K562 (cell line): Measurements from ENCODE around the gene MYOM1. TPM values are rescaled to one million over a fixed set of nuclear protein-coding genes. Genes with fewer than 3 reads are reported as not detected.

Source experiments
- ATAC-seq: fragments of 200-7000 bp; cut with Tn5 transposase; 3 replicates; pipeline ENCODE4 v1.9.1; 2020; ENCODE audit warnings: moderate library complexity
- BruUV-seq: library from RNA; stranded (reverse); fragments of 400-500 nt; replicated peaks from 2 replicates; lab custom pipeline; 2021; lab: Mats Ljungman, UMichigan
- CTCF ChIA-PET: fragments of 300-600 bp; formaldehyde crosslinking; extraction: SDS; loops from one replicate; lab custom pipeline; 2021; ENCODE audit warnings: low intra/inter-chr PET ratio; lab: Yijun Ruan, JAX
- POLR2A ChIA-PET: fragments of 300-600, 350-650 bp; sonication (Branson Sonifier 250); formaldehyde crosslinking; extraction: SDS; loops from one replicate; lab custom pipeline; 2021; ENCODE audit warnings: antibody characterized with exemption, inconsistent platforms; lab: Yijun Ruan, JAX
- DNase-seq, 4 experiments: peaks; one replicate each; pipeline versions ENCODE4 v3.0.0 to v3.0.0-alpha.2; 2011 to 2018; ENCODE audit warnings: low spot score in 3 of 4, mixed read lengths in 3 of 4; ENCODE audit errors: extremely low read depth in 1 of 4
- FAIRE-seq: peaks from 2 replicates; lab custom pipeline; 2011; peaks lifted over from hg19 to GRCh38; lab: Jason Lieb, UNC
- H2AFZ ChIP-seq: 2 replicates; pipeline ENCODE4 v1.6.0; 2011; ENCODE audit warnings: low read depth, low read length, control low read depth, inconsistent platforms
- H3K27ac ChIP-seq: fragments of 200-600 bp; 3 replicates; pipeline ENCODE4 v1.8.0; 2011; ENCODE audit warnings: low read depth, mild to moderate bottlenecking, control low read depth, inconsistent platforms, low read length, moderate library complexity, mixed read lengths; ENCODE audit errors: extremely low read depth
- H3K27me3 ChIP-seq, 2 experiments: fragments of 300-600 bp in 1 of 2; 2 replicates in 1 of 2; 3 replicates in 1 of 2; pipeline versions ENCODE4 v1.6.0 to v1.8.0; 2011; ENCODE audit warnings: inconsistent platforms in 2 of 2, low read length in 2 of 2, mild to moderate bottlenecking in 1 of 2, mixed read lengths in 1 of 2, moderate library complexity in 1 of 2; ENCODE audit not compliant: control insufficient read depth in 2 of 2, insufficient read depth in 2 of 2
- H3K36me3 ChIP-seq: fragments of 300-600 bp; 3 replicates; pipeline ENCODE4 v1.8.0; 2011; ENCODE audit warnings: mild to moderate bottlenecking, low read length, inconsistent platforms; ENCODE audit not compliant: control insufficient read depth, insufficient read depth
- H3K4me1 ChIP-seq, 2 experiments: fragments of 200-600 bp in 1 of 2; replicated peaks in 1 of 2; 2 replicates in 1 of 2; 3 replicates in 1 of 2; pipeline versions ENCODE4 v1.5.1 to v1.8.0; 2011; ENCODE audit warnings: inconsistent platforms in 2 of 2, low read length in 2 of 2, mild to moderate bottlenecking in 1 of 2, mixed read lengths in 1 of 2, moderate library complexity in 1 of 2; ENCODE audit not compliant: control insufficient read depth in 2 of 2, insufficient read depth in 2 of 2
- H3K4me2 ChIP-seq: 2 replicates; pipeline ENCODE4 v1.6.1; 2011; ENCODE audit warnings: low read length, control low read depth, inconsistent platforms, mixed read lengths; ENCODE audit not compliant: insufficient read depth
- H3K4me3 ChIP-seq: fragments of 200-600 bp; sonication (generic), shearing (Covaris generic); 2 replicates; pipeline ENCODE4 v1.5.1; 2016; ENCODE audit warnings: control low read depth, inconsistent platforms
- H3K79me2 ChIP-seq: fragments of 200-600 bp; 3 replicates; pipeline ENCODE4 v1.8.0; 2011; ENCODE audit warnings: low read length, inconsistent platforms; ENCODE audit not compliant: control insufficient read depth, insufficient read depth
- H3K9ac ChIP-seq, 2 experiments: 2 replicates each; pipeline versions ENCODE4 v1.6.0 to v1.6.1; 2011; ENCODE audit warnings: low read depth in 2 of 2, low read length in 2 of 2, control low read depth in 1 of 2, inconsistent platforms in 1 of 2, mild to moderate bottlenecking in 1 of 2, mixed read lengths in 1 of 2; ENCODE audit not compliant: insufficient read depth in 1 of 2
- H3K9me1 ChIP-seq: one replicate; pipeline ENCODE4 v1.6.0; 2011; ENCODE audit warnings: inconsistent platforms, mild to moderate bottlenecking, low read length, moderate library complexity; ENCODE audit not compliant: control insufficient read depth, insufficient read depth
- H3K9me3 ChIP-seq: replicated peaks from 2 replicates; pipeline ENCODE4 v1.5.1; 2011; ENCODE audit warnings: low read depth, low read length, inconsistent platforms; ENCODE audit not compliant: control insufficient read depth, insufficient read depth
- H4K20me1 ChIP-seq: replicated peaks from 2 replicates; pipeline ENCODE4 v1.6.1; 2011; ENCODE audit warnings: low read length, inconsistent platforms, mixed read lengths; ENCODE audit not compliant: control insufficient read depth, insufficient read depth
- ARID2 ChIP-seq: fragments of 450-650 bp; IDR thresholded peaks from 2 replicates; pipeline ENCODE4 v1.6.1; 2017; ENCODE audit warnings: antibody characterized with exemption, mild to moderate bottlenecking
- CC2D1A ChIP-seq: fragments of 450-650 bp; IDR thresholded peaks from 2 replicates; pipeline ENCODE4 v1.6.1; 2017; ENCODE audit warnings: mild to moderate bottlenecking
- EP400 ChIP-seq: fragments of 450-650 bp; IDR thresholded peaks from 2 replicates; pipeline ENCODE4 v1.6.1; 2017; ENCODE audit warnings: antibody characterized with exemption, mild to moderate bottlenecking, moderate library complexity
- ETV5 ChIP-seq: sonication (generic); formaldehyde crosslinking; IDR thresholded peaks from 2 replicates; pipeline ENCODE4 v1.4.0; 2020; ENCODE audit warnings: low read depth, mild to moderate bottlenecking, missing genetic modification reagents
- FUS ChIP-seq: fragments of 200-400 bp; formaldehyde crosslinking; optimal IDR thresholded peaks from 2 replicates; pipeline ENCODE3; 2017; ENCODE audit warnings: low read depth, low read length
- HDAC2 ChIP-seq: fragments of 450-650 bp; IDR thresholded peaks from 2 replicates; pipeline ENCODE4 v1.6.1; 2016; ENCODE audit warnings: mild to moderate bottlenecking
- MCM2 ChIP-seq: fragments of 450-650 bp; IDR thresholded peaks from 2 replicates; pipeline ENCODE4 v1.6.1; 2017; ENCODE audit warnings: low read depth, mild to moderate bottlenecking
- NCOA6 ChIP-seq: fragments of 450-650 bp; IDR thresholded peaks from 2 replicates; pipeline ENCODE4 v1.6.1; 2017; ENCODE audit warnings: mild to moderate bottlenecking
- NR1H2 ChIP-seq: sonication (generic); formaldehyde crosslinking; IDR thresholded peaks from 2 replicates; pipeline ENCODE4 v1.4.0; 2020; ENCODE audit warnings: mild to moderate bottlenecking, missing genetic modification reagents
- PCBP1 ChIP-seq: fragments of 200-400 bp; formaldehyde crosslinking; IDR thresholded peaks from 2 replicates; pipeline ENCODE4 v1.6.1; 2018; ENCODE audit warnings: mild to moderate bottlenecking, low read depth, low read length; ENCODE audit not compliant: poor library complexity, severe bottlenecking
- POLR2B ChIP-seq: fragments of 450-650 bp; IDR thresholded peaks from 2 replicates; pipeline ENCODE4 v1.6.1; 2018; ENCODE audit warnings: low read depth; ENCODE audit not compliant: partially characterized antibody
- PURB ChIP-seq: sonication (generic); formaldehyde crosslinking; IDR thresholded peaks from 2 replicates; pipeline ENCODE4 v1.9.0; 2021; ENCODE audit warnings: low read depth, mild to moderate bottlenecking, missing genetic modification reagents
- SP2 ChIP-seq: IDR thresholded peaks from 2 replicates; pipeline ENCODE4 v1.6.1; 2011; ENCODE audit warnings: mild to moderate bottlenecking, low read depth, low read length, moderate library complexity; ENCODE audit not compliant: poor library complexity, severe bottlenecking; ENCODE audit errors: extremely low read depth
- SPI1 ChIP-seq: IDR thresholded peaks from 2 replicates; pipeline ENCODE4 v1.6.1; 2011; ENCODE audit warnings: low read depth, low read length, control low read depth, borderline replicate concordance
- SRSF3 ChIP-seq: fragments of 200-400 bp; formaldehyde crosslinking; IDR thresholded peaks from 2 replicates; pipeline ENCODE4 v1.6.1; 2016; ENCODE audit warnings: mild to moderate bottlenecking, low read length, moderate library complexity; ENCODE audit not compliant: insufficient read depth
- STAG1 ChIP-seq: sonication (generic); formaldehyde crosslinking; IDR thresholded peaks from 2 replicates; pipeline ENCODE4 v1.5.0; 2020; ENCODE audit warnings: missing genetic modification reagents, borderline replicate concordance
- STAT5A ChIP-seq: IDR thresholded peaks from 2 replicates; pipeline ENCODE4 v1.6.1; 2012; ENCODE audit warnings: low read length, inconsistent platforms, borderline replicate concordance
- ZNF174 ChIP-seq: fragments of 250-450 bp; sonication (Bioruptor Pico); IDR thresholded peaks from 2 replicates; pipeline ENCODE4 v1.4.0; 2020; ENCODE audit warnings: mild to moderate bottlenecking
- ZNF436 ChIP-seq: fragments of 250-450, 450-650 bp; sonication (Bioruptor Pico); formaldehyde crosslinking; IDR thresholded peaks from 2 replicates; pipeline ENCODE4 v1.7.0; 2020; ENCODE audit warnings: mild to moderate bottlenecking
- in situ Hi-C: fragments of 300-500 bp; cut with MboI; formaldehyde crosslinking; loops from 4 replicates; pipeline ENCODE4 v1.15.0; 2018; ENCODE audit warnings: inconsistent platforms, mixed read lengths
- intact Hi-C: fragments of 100-400 bp; cut with micrococcal nuclease; formaldehyde crosslinking; loops from 2 replicates; pipeline ENCODE4 v1.14.2; 2022
- polyA plus RNA-seq, 8 experiments: library from polyadenylated mRNA; depleted of rRNA in 4 of 8; stranded (reverse) in 5 of 8; unstranded in 3 of 8; fragments of >200 nt; fragmentation: Nextera tagmentation in 2 of 8; fragmentation: Illumina TruSeq in 1 of 8; extraction: Ambion mirVana in 2 of 8; extraction: Trizol in 1 of 8; gene quantifications; 2 replicates each; pipeline versions ENCODE4 v1.2.1 to v1.2.3, GENCODE V29; 2011 to 2014; ENCODE audit warnings: inconsistent platforms in 1 of 8, missing spikeins in 1 of 8
- total RNA-seq, 7 experiments: library from RNA; depleted of rRNA in 6 of 7; stranded (reverse); fragments of >200 nt in 6 of 7; fragmentation: Illumina TruSeq in 2 of 7; extraction: Trizol in 2 of 7; gene quantifications; 2 replicates each; pipeline versions ENCODE4 v1.2.1 to v1.2.3, GENCODE V29; 2011 to 2021; ENCODE audit warnings: low replicate concordance in 1 of 7
- TF ChIP-seq, protein P1 (sequence below): IDR thresholded peaks from 2 replicates; pipeline ENCODE4 v1.6.1; 2012; ENCODE audit warnings: low read depth, low read length, improper control_type of control experiment, borderline replicate concordance
- TF ChIP-seq, protein P2 (sequence below): fragments of 450-650 bp; IDR thresholded peaks from 2 replicates; pipeline ENCODE4 v1.6.1; 2016

Gene MYOM1
- total and polyA plus RNA-seq, 9 of the 15 experiments (the other 6 are each of a cell fraction or from before 2014, with no cell fraction given) = 0.01 to 0.62 (median 0.25) TPM

- TF ChIP-seq MCM2 = no peak
- no peak for TF ChIP-seq CC2D1A
- no peak for TF ChIP-seq SRSF3
- no peak for TF ChIP-seq EP400
- TF ChIP-seq NCOA6 = no peak
- no peak for TF ChIP-seq STAG1 (CRISPR knock-in tag)
- no peak for TF ChIP-seq STAT5A
- TF ChIP-seq, protein P1, sequence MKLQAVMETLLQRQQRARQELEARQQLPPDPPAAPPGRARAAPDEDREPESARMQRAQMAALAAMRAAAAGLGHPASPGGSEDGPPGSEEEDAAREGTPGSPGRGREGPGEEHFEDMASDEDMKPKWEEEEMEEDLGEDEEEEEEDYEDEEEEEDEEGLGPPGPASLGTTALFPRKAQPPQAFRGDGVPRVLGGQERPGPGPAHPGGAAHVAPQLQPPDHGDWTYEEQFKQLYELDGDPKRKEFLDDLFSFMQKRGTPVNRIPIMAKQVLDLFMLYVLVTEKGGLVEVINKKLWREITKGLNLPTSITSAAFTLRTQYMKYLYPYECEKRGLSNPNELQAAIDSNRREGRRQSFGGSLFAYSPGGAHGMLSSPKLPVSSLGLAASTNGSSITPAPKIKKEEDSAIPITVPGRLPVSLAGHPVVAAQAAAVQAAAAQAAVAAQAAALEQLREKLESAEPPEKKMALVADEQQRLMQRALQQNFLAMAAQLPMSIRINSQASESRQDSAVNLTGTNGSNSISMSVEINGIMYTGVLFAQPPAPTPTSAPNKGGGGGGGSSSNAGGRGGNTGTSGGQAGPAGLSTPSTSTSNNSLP = no peak
- TF ChIP-seq, protein P2, sequence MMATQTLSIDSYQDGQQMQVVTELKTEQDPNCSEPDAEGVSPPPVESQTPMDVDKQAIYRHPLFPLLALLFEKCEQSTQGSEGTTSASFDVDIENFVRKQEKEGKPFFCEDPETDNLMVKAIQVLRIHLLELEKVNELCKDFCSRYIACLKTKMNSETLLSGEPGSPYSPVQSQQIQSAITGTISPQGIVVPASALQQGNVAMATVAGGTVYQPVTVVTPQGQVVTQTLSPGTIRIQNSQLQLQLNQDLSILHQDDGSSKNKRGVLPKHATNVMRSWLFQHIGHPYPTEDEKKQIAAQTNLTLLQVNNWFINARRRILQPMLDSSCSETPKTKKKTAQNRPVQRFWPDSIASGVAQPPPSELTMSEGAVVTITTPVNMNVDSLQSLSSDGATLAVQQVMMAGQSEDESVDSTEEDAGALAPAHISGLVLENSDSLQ = no peak
Observed at GRCh38 chr18:3192752-3193151, 27.0 kb downstream of the MYOM1 start (continued).

DNA sequence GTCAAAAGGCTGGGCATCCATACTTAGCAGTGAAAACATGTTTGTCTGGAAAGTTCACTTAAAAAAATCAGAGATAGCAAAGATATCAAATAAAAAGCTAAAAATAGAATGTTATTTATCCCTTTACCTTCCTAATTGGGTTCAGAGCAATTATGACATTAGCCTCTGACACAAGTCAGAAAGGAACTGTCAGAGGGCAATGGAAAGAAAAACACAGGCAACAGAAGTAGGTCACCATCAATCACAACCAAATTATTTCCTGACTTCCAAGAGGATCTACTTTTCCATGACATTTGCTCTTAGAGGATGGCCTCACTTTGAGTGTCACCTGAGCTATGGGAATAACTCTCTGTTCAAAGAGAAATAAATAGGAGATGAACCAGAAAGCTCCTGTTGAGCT lies 27.5 kb downstream of the MYOM1 start:
- CTCF ChIA-PET = no interaction called here
- no peak overlapping the region for H2AFZ ChIP-seq
- no peaks in the 10 kb centered on the region for H4K20me1 ChIP-seq
- H3K27me3 ChIP-seq = no peaks in the 10 kb centered on the region
- POLR2A ChIA-PET = interaction anchor here (0.9 to 1.1 kb wide), 2 partner anchors 43 to 272 kb away, joined by 3 read pairs; no protein-coding TSS in a partner anchor
- H3K9me1 ChIP-seq = no peaks in the 10 kb centered on the region
- no TSS peak for BruUV-seq
- H3K4me3 ChIP-seq = no peak overlapping the region
- in situ Hi-C loops = no loop called here
- ATAC-seq (no peak), FAIRE-seq (no peak)
- H3K27ac ChIP-seq = no peak overlapping the region
- H3K36me3 ChIP-seq = no peaks in the 10 kb centered on the region
- no peak for TF ChIP-seq FUS
- TF ChIP-seq ARID2 = no peak
- no peak for TF ChIP-seq POLR2B
- no peak for TF ChIP-seq NR1H2 (CRISPR knock-in tag)
- no peak for TF ChIP-seq ZNF174 (CRISPR knock-in tag)
- TF ChIP-seq PURB (CRISPR knock-in tag) = no peak
- no peak for TF ChIP-seq ZNF436 (CRISPR knock-in tag)
- TF ChIP-seq HDAC2 = no peak
- TF ChIP-seq PCBP1 = no peak
- no peak for TF ChIP-seq ETV5
- no peak for TF ChIP-seq SP2
- TF ChIP-seq SPI1 = no peak
- TF ChIP-seq, all 486 proteins: peak for 0
- Histone ChIP-seq H3K4me1 (0 out of 5 replicates have a peak, but pooled peaks cover 0 to 3% of the 10 kb centered on the region in 2 experiments), H3K9ac (no peak overlapping the region), H3K4me2 (no peak overlapping the region), H3K9me3 (no peaks in the 10 kb centered on the region), H3K79me2 (no peaks in the 10 kb centered on the region)
- intact Hi-C loops = no loop called here
- DNase-seq = no peak
